GM12878 (cell line): ENCODE data around the gene SLC31A2.

Source experiments
- EED ChIP-seq: sonication (generic); IDR thresholded peaks from 2 replicates; pipeline ENCODE4 v1.6.1; 2016; ENCODE audit warnings: antibody characterized with exemption, low read depth
- FOS ChIP-seq: IDR thresholded peaks from 3 replicates; pipeline ENCODE4 v1.6.1; 2011; ENCODE audit warnings: borderline replicate concordance; ENCODE audit not compliant: insufficient read length; ENCODE audit errors: extremely low read depth
- TF ChIP-seq, protein P1 (sequence below), 3 experiments: IDR thresholded peaks in 2 of 3; conservative IDR thresholded peaks in 1 of 3; 2 replicates each; pipeline ENCODE4 v1.5.1; 2011; ENCODE audit warnings: low read depth in 3 of 3, low read length in 3 of 3, mild to moderate bottlenecking in 3 of 3, control low read depth in 2 of 3, moderate library complexity in 2 of 3, inconsistent platforms in 1 of 3, mixed read lengths in 1 of 3; ENCODE audit not compliant: control insufficient read depth in 2 of 3, insufficient read depth in 1 of 3; ENCODE audit errors: extremely low read depth in 1 of 3
- TF ChIP-seq, protein P2 (sequence below): IDR thresholded peaks from 2 replicates; pipeline ENCODE4 v1.6.1; 2012; ENCODE audit warnings: mild to moderate bottlenecking, low read depth, low read length

DNA sequence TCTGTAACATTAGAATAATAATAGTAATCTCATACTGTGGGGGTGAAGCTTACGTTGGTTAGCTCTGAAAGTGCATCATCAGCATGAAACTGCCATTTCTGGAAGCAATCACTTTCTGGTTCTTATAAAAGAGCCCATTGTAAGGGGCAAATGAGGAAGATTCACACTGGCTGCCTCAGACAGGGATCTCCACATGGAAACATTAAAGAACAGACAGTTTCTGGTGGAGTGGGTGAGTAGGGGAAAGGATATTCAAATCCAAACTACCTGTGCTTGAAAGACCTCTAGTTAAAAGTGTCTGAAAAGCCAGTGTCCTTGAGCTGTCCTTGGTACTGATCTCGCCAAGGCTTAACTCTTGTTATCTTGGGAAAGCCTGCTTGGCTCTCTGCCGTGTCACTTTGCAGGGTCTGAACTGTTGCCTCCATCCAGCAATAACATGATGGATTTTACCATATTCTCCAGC lies 19.1 kb upstream of the SLC31A2 start:
- TF ChIP-seq, protein P1, sequence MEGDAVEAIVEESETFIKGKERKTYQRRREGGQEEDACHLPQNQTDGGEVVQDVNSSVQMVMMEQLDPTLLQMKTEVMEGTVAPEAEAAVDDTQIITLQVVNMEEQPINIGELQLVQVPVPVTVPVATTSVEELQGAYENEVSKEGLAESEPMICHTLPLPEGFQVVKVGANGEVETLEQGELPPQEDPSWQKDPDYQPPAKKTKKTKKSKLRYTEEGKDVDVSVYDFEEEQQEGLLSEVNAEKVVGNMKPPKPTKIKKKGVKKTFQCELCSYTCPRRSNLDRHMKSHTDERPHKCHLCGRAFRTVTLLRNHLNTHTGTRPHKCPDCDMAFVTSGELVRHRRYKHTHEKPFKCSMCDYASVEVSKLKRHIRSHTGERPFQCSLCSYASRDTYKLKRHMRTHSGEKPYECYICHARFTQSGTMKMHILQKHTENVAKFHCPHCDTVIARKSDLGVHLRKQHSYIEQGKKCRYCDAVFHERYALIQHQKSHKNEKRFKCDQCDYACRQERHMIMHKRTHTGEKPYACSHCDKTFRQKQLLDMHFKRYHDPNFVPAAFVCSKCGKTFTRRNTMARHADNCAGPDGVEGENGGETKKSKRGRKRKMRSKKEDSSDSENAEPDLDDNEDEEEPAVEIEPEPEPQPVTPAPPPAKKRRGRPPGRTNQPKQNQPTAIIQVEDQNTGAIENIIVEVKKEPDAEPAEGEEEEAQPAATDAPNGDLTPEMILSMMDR (IDR thresholded peaks at IDR 0.05 in 2 of 3, conservative IDR thresholded peaks at IDR 0.05 in 1 of 3; ENCODE audit: control insufficient read depth in 2 of 3, extremely low read depth in 1 of 3, insufficient read depth in 1 of 3, low read depth in 3 of 3, low read length in 3 of 3): no peak
- TF ChIP-seq, protein P2, sequence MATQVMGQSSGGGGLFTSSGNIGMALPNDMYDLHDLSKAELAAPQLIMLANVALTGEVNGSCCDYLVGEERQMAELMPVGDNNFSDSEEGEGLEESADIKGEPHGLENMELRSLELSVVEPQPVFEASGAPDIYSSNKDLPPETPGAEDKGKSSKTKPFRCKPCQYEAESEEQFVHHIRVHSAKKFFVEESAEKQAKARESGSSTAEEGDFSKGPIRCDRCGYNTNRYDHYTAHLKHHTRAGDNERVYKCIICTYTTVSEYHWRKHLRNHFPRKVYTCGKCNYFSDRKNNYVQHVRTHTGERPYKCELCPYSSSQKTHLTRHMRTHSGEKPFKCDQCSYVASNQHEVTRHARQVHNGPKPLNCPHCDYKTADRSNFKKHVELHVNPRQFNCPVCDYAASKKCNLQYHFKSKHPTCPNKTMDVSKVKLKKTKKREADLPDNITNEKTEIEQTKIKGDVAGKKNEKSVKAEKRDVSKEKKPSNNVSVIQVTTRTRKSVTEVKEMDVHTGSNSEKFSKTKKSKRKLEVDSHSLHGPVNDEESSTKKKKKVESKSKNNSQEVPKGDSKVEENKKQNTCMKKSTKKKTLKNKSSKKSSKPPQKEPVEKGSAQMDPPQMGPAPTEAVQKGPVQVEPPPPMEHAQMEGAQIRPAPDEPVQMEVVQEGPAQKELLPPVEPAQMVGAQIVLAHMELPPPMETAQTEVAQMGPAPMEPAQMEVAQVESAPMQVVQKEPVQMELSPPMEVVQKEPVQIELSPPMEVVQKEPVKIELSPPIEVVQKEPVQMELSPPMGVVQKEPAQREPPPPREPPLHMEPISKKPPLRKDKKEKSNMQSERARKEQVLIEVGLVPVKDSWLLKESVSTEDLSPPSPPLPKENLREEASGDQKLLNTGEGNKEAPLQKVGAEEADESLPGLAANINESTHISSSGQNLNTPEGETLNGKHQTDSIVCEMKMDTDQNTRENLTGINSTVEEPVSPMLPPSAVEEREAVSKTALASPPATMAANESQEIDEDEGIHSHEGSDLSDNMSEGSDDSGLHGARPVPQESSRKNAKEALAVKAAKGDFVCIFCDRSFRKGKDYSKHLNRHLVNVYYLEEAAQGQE: peak; percentile 93
- no peak for TF ChIP-seq FOS
- TF ChIP-seq EED: no peak
